T-helper 2 cell (primary cell): ENCODE results near the gene CFAP77.

Experiments used
- DNase-seq, 5 experiments: peaks; one replicate each; pipeline versions ENCODE4 v3.0.0 to v3.0.0-alpha.2; 2012 to 2022

The CFAP77 gene

GRCh38 chr9:132410642-132411041 is 631 bp downstream of the CFAP77 start:
- peak in 2 of 5 experiments; percentile 31 to 42 for DNase-seq

- DNase-seq = peak; percentile 31 to 72 (median 59)
Observed at GRCh38 chr9:132411091-132411508, 1.1 kb downstream of the CFAP77 start.

GRCh38 chr9:132412089-132412488 is 2.1 kb downstream of the CFAP77 start:
- no peak for DNase-seq

- DNase-seq = no peak
Observed at GRCh38 chr9:132413926-132414325, 3.9 kb downstream of the CFAP77 start.

- DNase-seq = no peak
Observed at GRCh38 chr9:132414731-132415130, 4.7 kb downstream of the CFAP77 start.

GRCh38 chr9:132415181-132415580 is 5.2 kb downstream of the CFAP77 start:
- DNase-seq = no peak

GRCh38 chr9:132418726-132419363 is 8.8 kb downstream of the CFAP77 start:
- DNase-seq = no peak

- no peak for DNase-seq
Observed at GRCh38 chr9:132422574-132422973, 12.6 kb downstream of the CFAP77 start.

- DNase-seq = no peak
Observed at GRCh38 chr9:132423503-132423902, 13.5 kb downstream of the CFAP77 start.

GRCh38 chr9:132424857-132425674 is 15.1 kb downstream of the CFAP77 start:
- no peak for DNase-seq

GRCh38 chr9:132425675-132426062 is 15.7 kb downstream of the CFAP77 start:
- DNase-seq = no peak

GRCh38 chr9:132426639-132427414 is 16.8 kb downstream of the CFAP77 start:
- DNase-seq = no peak

GRCh38 chr9:132430998-132431397 is 21.0 kb downstream of the CFAP77 start:
- DNase-seq = no peak

GRCh38 chr9:132434881-132435280 is 24.9 kb downstream of the CFAP77 start:
- DNase-seq = no peak

- DNase-seq = no peak
Observed at GRCh38 chr9:132439153-132439552, 29.1 kb downstream of the CFAP77 start.

- no peak for DNase-seq
Observed at GRCh38 chr9:132440735-132441134, 30.7 kb downstream of the CFAP77 start.

- DNase-seq = no peak
Observed at GRCh38 chr9:132441404-132441803, 31.4 kb downstream of the CFAP77 start.

GRCh38 chr9:132443951-132444607 is 34.1 kb downstream of the CFAP77 start:
- DNase-seq = no peak

GRCh38 chr9:132446887-132447286 is 36.9 kb downstream of the CFAP77 start:
- DNase-seq = no peak

- no peak for DNase-seq
Observed at GRCh38 chr9:132447346-132447745, 37.3 kb downstream of the CFAP77 start.

GRCh38 chr9:132447902-132448301 is 37.9 kb downstream of the CFAP77 start:
- no peak for DNase-seq

GRCh38 chr9:132451276-132451675 is 41.3 kb downstream of the CFAP77 start:
- peak in 2 of 5 experiments; percentile 33 to 76 for DNase-seq

- DNase-seq = no peak
Observed at GRCh38 chr9:132456241-132456640, 46.2 kb downstream of the CFAP77 start.
